ENCODE measurements around the gene PAK1IP1.
"Not testable (repeated sequence)": the region's sequence is repeated elsewhere in the genome, so short reads cannot be mapped to it uniquely, and the experiment has no call there.

Gene PAK1IP1

GRCh38 chr6:10743515-10743914 is 48.7 kb downstream of the PAK1IP1 start:
- no peak for DNase-seq (ENCODE audit: low read depth)

GRCh38 chr6:10745116-10745515 is 50.3 kb downstream of the PAK1IP1 start:
- no peak for DNase-seq (ENCODE audit: low read depth)

DNA sequence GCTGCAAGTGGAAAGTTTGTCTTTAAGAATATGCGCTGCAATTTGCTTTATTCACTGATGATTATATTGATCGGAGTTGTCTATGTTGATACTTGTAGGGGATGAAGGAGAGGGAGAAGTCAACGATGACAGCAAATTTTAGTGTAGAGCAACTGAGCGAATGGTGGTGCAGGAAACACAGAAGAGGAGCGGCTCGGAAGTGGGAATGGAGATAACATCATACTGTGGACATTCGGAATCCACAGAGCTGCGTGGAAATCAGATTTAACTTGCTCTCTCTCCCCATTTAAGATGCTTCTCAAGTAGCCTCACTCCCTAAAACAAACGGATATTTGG is 52.1 kb downstream of the PAK1IP1 start:
- no peak for DNase-seq (ENCODE audit: low read depth)

- peak; percentile 100 for DNase-seq (ENCODE audit: low read depth)
Observed at GRCh38 chr6:10747251-10747972, 52.6 kb downstream of the PAK1IP1 start, which contains the start of gene TMEM14B. TSS of gene TMEM14B (plus strand) at chr6:10747805. CDS start at chr6:10749246, 1,441 bp downstream.

DNA sequence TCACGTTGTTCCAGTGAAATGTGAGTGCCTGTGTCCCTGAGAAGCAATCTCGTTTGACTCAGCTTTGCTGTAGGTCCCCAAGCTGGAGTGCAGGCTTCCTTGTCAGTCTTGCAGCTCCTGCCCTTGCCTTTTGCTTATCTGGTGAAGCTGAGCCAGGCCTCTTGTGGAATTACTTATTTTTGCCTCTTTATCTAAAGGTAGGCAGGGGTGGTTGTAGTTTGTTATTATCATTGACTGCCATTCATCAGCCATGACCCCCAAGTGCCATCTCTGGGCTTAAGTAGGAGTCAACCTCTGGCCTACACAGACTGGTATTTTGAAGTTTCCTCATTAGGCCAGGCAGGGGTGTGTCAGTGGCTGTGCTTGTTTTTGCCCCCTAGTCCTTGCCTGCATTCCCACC is 55.0 kb downstream of the PAK1IP1 start:
- no peak for DNase-seq (ENCODE audit: low read depth)

GRCh38 chr6:10750568-10750967 is 55.8 kb downstream of the PAK1IP1 start:
- DNase-seq (ENCODE audit: low read depth) = not testable (repeated sequence)

- not testable (repeated sequence) for DNase-seq (ENCODE audit: low read depth)
Observed at GRCh38 chr6:10751757-10752156, 57.0 kb downstream of the PAK1IP1 start.

DNA sequence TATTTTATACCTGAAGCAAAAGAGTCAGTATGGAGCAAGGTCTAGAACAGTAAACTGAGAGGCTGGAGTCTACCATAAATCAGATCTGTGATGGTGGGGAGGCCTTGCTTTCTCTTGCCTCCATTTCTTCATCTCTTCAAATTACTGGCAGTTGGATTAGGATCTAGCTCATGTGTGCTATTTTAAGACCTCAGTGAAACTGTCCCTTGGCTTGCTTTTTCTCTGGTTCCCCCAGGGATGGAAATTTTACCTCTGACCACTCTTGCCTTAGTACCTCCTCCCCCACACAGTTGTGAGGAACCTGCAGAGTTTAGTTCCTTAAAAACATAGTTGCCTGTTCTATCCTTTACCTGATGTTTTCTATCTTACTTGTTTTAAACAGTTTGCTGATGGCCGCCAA is 61.3 kb downstream of the PAK1IP1 start:
- DNase-seq (ENCODE audit: low read depth) = no peak
